PC-3 (cell line): ENCODE data around the gene TFG. TPM values are rescaled to one million over a fixed set of nuclear protein-coding genes. Genes with fewer than 3 reads are reported as not detected.
A peak's percentile ranks its signal among the peaks of the same experiment; 100 is the strongest.

Experiments used
- ATAC-seq: fragments of 200-7000 bp; cut with Tn5 transposase; 2 replicates; pipeline ENCODE4 v1.9.1; 2020; ENCODE audit warnings: mild to moderate bottlenecking, moderate library complexity
- BruUV-seq: library from RNA; stranded (reverse); fragments of 400-500 nt; replicated peaks from 2 replicates; lab custom pipeline; 2021; lab: Mats Ljungman, UMichigan
- CTCF ChIA-PET: fragments of 300-600 bp; sonication (Branson Sonifier 250); formaldehyde crosslinking; loops from one replicate; lab custom pipeline; 2022; ENCODE audit warnings: antibody characterized with exemption; lab: Charles Lee
- POLR2A ChIA-PET: fragments of 300-600 bp; sonication (Branson Sonifier 250); formaldehyde crosslinking; loops from one replicate; lab custom pipeline; 2022; ENCODE audit warnings: antibody characterized with exemption; ENCODE audit not compliant: unreplicated experiment; lab: Charles Lee
- DNase-seq: peaks from one replicate; pipeline ENCODE4 v3.0.0-alpha.2; 2015
- H2AFZ ChIP-seq: fragments of 300-600 bp; sonication (generic); 2 replicates; pipeline ENCODE4 v1.6.0; 2016; ENCODE audit warnings: antibody characterized with exemption, low read length
- H3F3A ChIP-seq: fragments of 300-600 bp; sonication (generic); one replicate; pipeline ENCODE4 v1.6.0; 2017; ENCODE audit warnings: antibody characterized with exemption, low read length, control low read depth, mild to moderate bottlenecking; ENCODE audit not compliant: unreplicated experiment
- H3K27ac ChIP-seq: fragments of 300-600 bp; sonication (generic); 2 replicates; pipeline ENCODE4 v1.5.1; 2016; ENCODE audit warnings: mild to moderate bottlenecking, low read length
- H3K27me3 ChIP-seq: fragments of 300-600 bp; sonication (generic); 2 replicates; pipeline ENCODE4 v1.6.1; 2016; ENCODE audit warnings: low read length, mixed read lengths
- H3K36me3 ChIP-seq: fragments of 300-600 bp; sonication (generic); 2 replicates; pipeline ENCODE4 v1.6.1; 2016; ENCODE audit warnings: low read depth, mixed run types, low read length, mixed read lengths
- H3K4me1 ChIP-seq: fragments of 300-600 bp; sonication (generic); 2 replicates; pipeline ENCODE4 v1.5.1; 2016; ENCODE audit warnings: low read length; ENCODE audit not compliant: insufficient read depth
- H3K4me2 ChIP-seq: fragments of 300-600 bp; sonication (generic); 2 replicates; pipeline ENCODE4 v1.6.0; 2016; ENCODE audit warnings: low read length
- H3K4me3 ChIP-seq: fragments of 300-600 bp; sonication (generic); 2 replicates; pipeline ENCODE4 v1.5.1; 2016; ENCODE audit warnings: mild to moderate bottlenecking, low read length, mixed read lengths
- H3K79me2 ChIP-seq: fragments of 300-600 bp; sonication (generic); 2 replicates; pipeline ENCODE4 v1.6.1; 2017; ENCODE audit warnings: low read length, mixed read lengths
- H3K9ac ChIP-seq: fragments of 300-600 bp; sonication (generic); 2 replicates; pipeline ENCODE4 v1.6.0; 2016; ENCODE audit warnings: mild to moderate bottlenecking, low read length
- H3K9me2 ChIP-seq: fragments of 300-600 bp; sonication (generic); replicated peaks from 2 replicates; pipeline ENCODE4 v1.6.1; 2016; ENCODE audit warnings: mixed run types, low read length, mixed read lengths
- H3K9me3 ChIP-seq: fragments of 300-600 bp; sonication (generic); 2 replicates; pipeline ENCODE4 v1.6.1; 2016; ENCODE audit warnings: low read length, mixed read lengths
- H4K20me1 ChIP-seq: fragments of 300-600 bp; sonication (generic); 2 replicates; pipeline ENCODE4 v1.6.1; 2016; ENCODE audit warnings: low read length, mixed read lengths
- CTCF ChIP-seq: fragments of 300-600 bp; sonication (generic); conservative IDR thresholded peaks from 2 replicates; pipeline ENCODE4 v1.5.1; 2017; ENCODE audit warnings: antibody characterized with exemption, low read depth, mild to moderate bottlenecking, low read length
- EZH2 ChIP-seq: fragments of 300-600 bp; sonication (generic); IDR thresholded peaks from one replicate; pipeline ENCODE4 v1.6.1; 2017; ENCODE audit warnings: antibody characterized with exemption, mild to moderate bottlenecking, low read length; ENCODE audit not compliant: unreplicated experiment
- EZH2phosphoT487 ChIP-seq: fragments of 300-600 bp; sonication (generic); IDR thresholded peaks from 2 replicates; pipeline ENCODE4 v1.6.1; 2018; ENCODE audit warnings: mild to moderate bottlenecking, antibody characterized with exemption, low read length, borderline replicate concordance
- intact Hi-C: fragments of 100-400 bp; cut with micrococcal nuclease; formaldehyde crosslinking; loops from 2 replicates; pipeline ENCODE4 v1.9.0; 2023
- total RNA-seq: library from RNA; depleted of rRNA; stranded (reverse); fragments of >200 nt; gene quantifications from 2 replicates; pipeline ENCODE4 v1.2.3, GENCODE V29; 2014

TFG gene
- total RNA-seq, 1 experiment from 2014 or later: 97.9 TPM

DNA sequence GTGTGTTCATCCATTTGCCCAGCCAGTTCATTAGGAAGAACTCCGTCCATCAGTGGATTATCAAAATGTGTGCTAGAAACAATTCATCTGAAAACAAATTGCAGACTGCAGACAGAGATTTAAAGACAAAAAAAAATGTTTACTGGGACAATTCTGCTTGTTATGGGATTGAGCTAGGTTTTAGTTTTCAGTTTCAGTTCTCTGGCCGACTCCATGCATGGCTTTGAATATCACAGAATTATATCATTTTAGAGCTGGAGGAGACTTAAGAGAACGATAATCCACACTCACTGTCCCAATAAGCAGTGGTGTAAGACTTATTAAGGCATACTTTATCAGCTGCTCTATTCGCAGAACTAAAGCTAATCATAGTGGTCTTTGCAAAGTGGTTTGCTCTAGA lies 51.1 kb downstream of the TFG start:
- ATAC-seq (no peak), DNase-seq (no peak)
- POLR2A ChIA-PET: no interaction called here
- Histone ChIP-seq H3K4me1 (no peaks in the 10 kb centered on the region), H3K9me2 (no peaks in the 10 kb centered on the region), H3K27me3 (no peaks in the 10 kb centered on the region), H3K4me3 (no peak overlapping the region), H3K27ac (no peak overlapping the region), H2AFZ (no peak overlapping the region), H3K4me2 (no peak overlapping the region), H3K9me3 (no peaks in the 10 kb centered on the region), H3K9ac (no peak overlapping the region), H3F3A (no peaks in the 10 kb centered on the region), H4K20me1 (no peaks in the 10 kb centered on the region), H3K79me2 (no peaks in the 10 kb centered on the region), H3K36me3 (peaks cover 5% of the 10 kb centered on the region; the same call in 1 of the 2 replicates)
- TF ChIP-seq EZH2 (no peak), EZH2phosphoT487 (no peak), CTCF (no peak)
- CTCF ChIA-PET: interaction anchor here (0.6 kb wide), 1 partner anchor 784 kb away, joined by 4 read pairs; no protein-coding TSS in a partner anchor
- BruUV-seq: no TSS peak
- intact Hi-C loops: no loop called here

DNA sequence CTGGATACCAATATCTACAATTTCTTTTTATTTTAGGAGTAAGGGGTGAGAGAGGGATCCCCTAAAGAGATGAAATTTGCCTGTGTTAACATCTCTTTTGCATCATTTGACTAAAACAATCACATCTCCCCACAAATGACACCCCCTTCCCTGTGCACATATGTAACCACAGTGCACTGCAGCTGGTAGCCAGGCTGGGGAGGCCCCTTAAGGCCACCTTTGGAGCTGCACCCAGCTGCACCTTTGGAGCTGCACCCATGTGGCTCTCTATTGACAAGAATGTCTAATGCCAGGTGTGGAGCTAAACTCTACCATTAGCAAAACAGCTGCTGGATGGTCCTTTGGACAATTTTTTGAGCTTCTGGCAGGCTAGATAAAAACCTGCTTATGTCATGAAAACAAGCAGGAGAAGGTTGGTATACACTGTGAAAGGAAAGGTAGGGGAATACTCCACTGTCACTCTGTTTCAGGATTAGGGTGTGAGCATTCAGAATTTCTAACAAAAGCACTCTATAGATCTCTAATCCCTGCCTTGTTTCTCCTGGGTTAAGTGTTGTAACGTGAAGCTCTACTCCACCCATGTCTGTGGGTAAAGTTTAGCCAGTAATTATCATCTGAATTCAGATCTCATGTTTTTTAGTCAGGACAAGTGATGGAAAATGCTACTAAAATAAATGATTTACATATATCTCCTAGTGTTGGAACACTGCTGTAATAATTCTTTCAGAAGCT lies 52.1 kb downstream of the TFG start:
- Histone ChIP-seq H2AFZ (no peak overlapping the region), H3K27ac (no peak overlapping the region), H3K36me3 (peaks cover 5% of the 10 kb centered on the region; the same call in 1 of the 2 replicates), H3K4me3 (no peak overlapping the region), H3F3A (no peaks in the 10 kb centered on the region), H3K9me3 (no peaks in the 10 kb centered on the region), H3K9ac (no peak overlapping the region), H4K20me1 (no peaks in the 10 kb centered on the region), H3K4me1 (peaks cover 5% of the 10 kb centered on the region; the same call in 1 of the 2 replicates), H3K27me3 (no peaks in the 10 kb centered on the region), H3K9me2 (no peaks in the 10 kb centered on the region), H3K4me2 (no peak overlapping the region), H3K79me2 (no peaks in the 10 kb centered on the region)
- no TSS peak for BruUV-seq
- DNase-seq (peak; percentile 50), ATAC-seq (peak; percentile 68)
- TF ChIP-seq EZH2 (no peak), CTCF (peak; percentile 59), EZH2phosphoT487 (no peak)
- intact Hi-C loops: no loop called here
- POLR2A ChIA-PET: interaction anchor here (0.7 kb wide), 1 partner anchor 915 kb away, joined by 4 read pairs; no protein-coding TSS in a partner anchor
- CTCF ChIA-PET: interaction anchor here (0.7 to 1.0 kb wide), 2 partner anchors 16 to 435 kb away, joined by 4 read pairs; no protein-coding TSS in a partner anchor
